ENCODE measurements around the gene AOC2. TPM values are rescaled to one million over a fixed set of nuclear protein-coding genes. Genes with fewer than 3 reads are reported as not detected.

The AOC2 gene
- total and polyA plus RNA-seq, 2 of the 13 experiments (the other 11 are each of a cell fraction or from before 2014, with no cell fraction given), result 1.2 to 3.3 TPM

DNA sequence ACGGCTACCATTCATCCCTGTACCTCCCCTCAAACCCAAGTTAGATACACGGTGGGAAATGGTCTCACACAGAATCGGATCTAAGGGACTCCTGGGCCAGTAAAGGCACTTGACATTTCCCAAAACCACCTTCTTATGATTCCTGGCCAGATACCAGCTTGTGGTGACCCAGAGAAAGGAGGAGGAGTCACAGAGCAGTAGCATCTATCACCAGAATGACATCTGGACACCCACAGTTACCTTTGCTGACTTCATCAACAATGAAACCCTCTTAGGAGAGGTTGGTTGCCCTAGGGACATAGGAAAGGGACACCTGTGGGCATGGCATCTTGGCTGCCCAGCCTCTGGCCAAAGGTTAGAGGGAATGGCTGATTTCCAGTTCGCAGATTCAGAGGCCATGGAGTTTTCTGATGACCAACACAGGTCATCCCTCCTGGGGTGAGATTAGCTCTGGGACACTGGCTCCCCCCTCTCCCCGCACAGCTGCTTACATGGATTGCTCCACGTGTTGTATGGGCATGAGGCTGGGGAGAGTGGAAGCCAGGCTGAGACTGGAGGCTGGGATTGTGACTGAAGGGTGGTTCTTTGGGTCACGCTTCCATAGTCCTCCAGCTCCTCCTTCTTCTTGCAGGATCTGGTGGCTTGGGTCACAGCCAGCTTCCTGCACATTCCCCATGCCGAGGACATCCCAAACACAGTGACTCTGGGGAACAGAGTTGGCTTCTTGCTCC lies 5.2 kb downstream of the AOC2 start (continued):
- TF ChIP-seq, protein P1, sequence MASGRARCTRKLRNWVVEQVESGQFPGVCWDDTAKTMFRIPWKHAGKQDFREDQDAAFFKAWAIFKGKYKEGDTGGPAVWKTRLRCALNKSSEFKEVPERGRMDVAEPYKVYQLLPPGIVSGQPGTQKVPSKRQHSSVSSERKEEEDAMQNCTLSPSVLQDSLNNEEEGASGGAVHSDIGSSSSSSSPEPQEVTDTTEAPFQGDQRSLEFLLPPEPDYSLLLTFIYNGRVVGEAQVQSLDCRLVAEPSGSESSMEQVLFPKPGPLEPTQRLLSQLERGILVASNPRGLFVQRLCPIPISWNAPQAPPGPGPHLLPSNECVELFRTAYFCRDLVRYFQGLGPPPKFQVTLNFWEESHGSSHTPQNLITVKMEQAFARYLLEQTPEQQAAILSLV (CRISPR knock-in tag; IDR thresholded peaks at IDR 0.05; ENCODE audit: borderline replicate concordance), result 0 out of 2 replicates have a peak, but pooled peaks have one; percentile 49
- TF ChIP-seq CEBPB (IDR thresholded peaks at IDR 0.05; ENCODE audit: borderline replicate concordance, low read depth, low read length) (no peak), MIXL1 (CRISPR knock-in tag; IDR thresholded peaks at IDR 0.05) (no peak), ZBTB20 (CRISPR knock-in tag; IDR thresholded peaks at IDR 0.05; ENCODE audit: borderline replicate concordance, low read depth) (no peak), CC2D1A (CRISPR knock-in tag; IDR thresholded peaks at IDR 0.05) (no peak), SSRP1 (CRISPR knock-in tag; IDR thresholded peaks at IDR 0.05) (no peak), IRX3 (CRISPR knock-in tag; IDR thresholded peaks at IDR 0.05; ENCODE audit: borderline replicate concordance, low read depth) (no peak), ZNF282 (IDR thresholded peaks at IDR 0.05; ENCODE audit: partially characterized antibody) (no peak), DNMT3B (CRISPR knock-in tag; conservative IDR thresholded peaks at IDR 0.05) (0 out of 2 replicates have a peak, but pooled peaks have one; percentile 47), RAD21 (CRISPR knock-in tag; IDR thresholded peaks at IDR 0.05) (no peak), NPAS2 (CRISPR knock-in tag; IDR thresholded peaks at IDR 0.05; ENCODE audit: borderline replicate concordance) (peak; percentile 60; the same call in 1 of the 2 replicates)
- TF ChIP-seq, protein P2, sequence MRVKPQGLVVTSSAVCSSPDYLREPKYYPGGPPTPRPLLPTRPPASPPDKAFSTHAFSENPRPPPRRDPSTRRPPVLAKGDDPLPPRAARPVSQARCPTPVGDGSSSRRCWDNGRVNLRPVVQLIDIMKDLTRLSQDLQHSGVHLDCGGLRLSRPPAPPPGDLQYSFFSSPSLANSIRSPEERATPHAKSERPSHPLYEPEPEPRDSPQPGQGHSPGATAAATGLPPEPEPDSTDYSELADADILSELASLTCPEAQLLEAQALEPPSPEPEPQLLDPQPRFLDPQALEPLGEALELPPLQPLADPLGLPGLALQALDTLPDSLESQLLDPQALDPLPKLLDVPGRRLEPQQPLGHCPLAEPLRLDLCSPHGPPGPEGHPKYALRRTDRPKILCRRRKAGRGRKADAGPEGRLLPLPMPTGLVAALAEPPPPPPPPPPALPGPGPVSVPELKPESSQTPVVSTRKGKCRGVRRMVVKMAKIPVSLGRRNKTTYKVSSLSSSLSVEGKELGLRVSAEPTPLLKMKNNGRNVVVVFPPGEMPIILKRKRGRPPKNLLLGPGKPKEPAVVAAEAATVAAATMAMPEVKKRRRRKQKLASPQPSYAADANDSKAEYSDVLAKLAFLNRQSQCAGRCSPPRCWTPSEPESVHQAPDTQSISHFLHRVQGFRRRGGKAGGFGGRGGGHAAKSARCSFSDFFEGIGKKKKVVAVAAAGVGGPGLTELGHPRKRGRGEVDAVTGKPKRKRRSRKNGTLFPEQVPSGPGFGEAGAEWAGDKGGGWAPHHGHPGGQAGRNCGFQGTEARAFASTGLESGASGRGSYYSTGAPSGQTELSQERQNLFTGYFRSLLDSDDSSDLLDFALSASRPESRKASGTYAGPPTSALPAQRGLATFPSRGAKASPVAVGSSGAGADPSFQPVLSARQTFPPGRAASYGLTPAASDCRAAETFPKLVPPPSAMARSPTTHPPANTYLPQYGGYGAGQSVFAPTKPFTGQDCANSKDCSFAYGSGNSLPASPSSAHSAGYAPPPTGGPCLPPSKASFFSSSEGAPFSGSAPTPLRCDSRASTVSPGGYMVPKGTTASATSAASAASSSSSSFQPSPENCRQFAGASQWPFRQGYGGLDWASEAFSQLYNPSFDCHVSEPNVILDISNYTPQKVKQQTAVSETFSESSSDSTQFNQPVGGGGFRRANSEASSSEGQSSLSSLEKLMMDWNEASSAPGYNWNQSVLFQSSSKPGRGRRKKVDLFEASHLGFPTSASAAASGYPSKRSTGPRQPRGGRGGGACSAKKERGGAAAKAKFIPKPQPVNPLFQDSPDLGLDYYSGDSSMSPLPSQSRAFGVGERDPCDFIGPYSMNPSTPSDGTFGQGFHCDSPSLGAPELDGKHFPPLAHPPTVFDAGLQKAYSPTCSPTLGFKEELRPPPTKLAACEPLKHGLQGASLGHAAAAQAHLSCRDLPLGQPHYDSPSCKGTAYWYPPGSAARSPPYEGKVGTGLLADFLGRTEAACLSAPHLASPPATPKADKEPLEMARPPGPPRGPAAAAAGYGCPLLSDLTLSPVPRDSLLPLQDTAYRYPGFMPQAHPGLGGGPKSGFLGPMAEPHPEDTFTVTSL (CRISPR knock-in tag; IDR thresholded peaks at IDR 0.05; ENCODE audit: borderline replicate concordance), result no peak
- TF ChIP-seq, protein P3, sequence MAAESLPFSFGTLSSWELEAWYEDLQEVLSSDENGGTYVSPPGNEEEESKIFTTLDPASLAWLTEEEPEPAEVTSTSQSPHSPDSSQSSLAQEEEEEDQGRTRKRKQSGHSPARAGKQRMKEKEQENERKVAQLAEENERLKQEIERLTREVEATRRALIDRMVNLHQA (CRISPR knock-in tag; IDR thresholded peaks at IDR 0.05), result no peak

All from HepG2 (cell line).